ENCODE data around the gene CCDC90B. TPM values are rescaled to one million over a fixed set of nuclear protein-coding genes. Genes with fewer than 3 reads are reported as not detected.
"Not testable (repeated sequence)": the region's sequence is repeated elsewhere in the genome, so short reads cannot be mapped to it uniquely, and the experiment has no call there.

The CCDC90B gene
- total and polyA plus RNA-seq, 9 donors: 23.0 to 68.0 (median 35.9) TPM

DNA sequence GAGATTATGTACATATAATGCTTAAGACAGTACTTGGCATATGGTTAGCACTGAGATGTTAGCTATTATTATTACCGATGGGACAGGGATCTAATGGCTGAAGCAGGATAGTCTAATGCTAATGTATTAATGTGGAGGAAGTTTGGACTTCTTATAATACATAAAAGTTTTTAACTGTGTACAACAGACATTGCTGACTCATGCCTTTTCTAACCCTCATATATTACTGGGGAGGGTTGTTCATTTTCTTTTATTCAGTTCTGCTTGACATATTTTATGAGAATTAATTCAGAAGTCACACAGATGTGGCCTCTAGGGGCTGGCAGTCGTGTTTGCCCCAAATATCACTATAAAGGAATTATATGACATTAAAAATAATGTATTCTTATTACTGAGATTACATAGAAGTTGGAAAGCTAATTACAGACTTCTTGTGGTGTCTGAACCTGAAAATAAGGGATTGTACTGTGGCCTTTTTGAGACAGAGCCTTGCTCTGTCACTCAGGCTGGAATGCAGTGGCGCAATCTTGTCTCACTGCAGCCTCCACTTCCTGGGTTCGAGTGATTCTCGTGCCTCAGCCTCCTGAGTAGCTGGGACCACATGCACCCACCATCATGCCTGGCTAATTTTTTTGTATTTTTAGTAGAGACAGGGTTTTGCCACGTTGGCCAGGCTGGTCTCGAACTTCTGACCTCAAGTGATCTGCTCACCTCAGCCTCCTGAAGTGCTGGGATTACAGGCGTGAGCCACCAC, 10.1 kb downstream of the CCDC90B start:
- H3K4me3 ChIP-seq: no peak overlapping the region
- intact Hi-C loops (cut with DNase I): no loop called here
- H3K36me3 ChIP-seq: no peaks in the 10 kb centered on the region
- TF ChIP-seq CTCF (IDR thresholded peaks at IDR 0.05) (no peak), POLR2A (IDR thresholded peaks at IDR 0.05) (no peak), EP300 (IDR thresholded peaks at IDR 0.05) (no peak)
- DNase-seq: no peak
- H3K4me1 ChIP-seq (ENCODE audit: insufficient read depth): no peaks in the 10 kb centered on the region
- no peaks in the 10 kb centered on the region for H3K27me3 ChIP-seq
- no peaks in the 10 kb centered on the region for H3K9me3 ChIP-seq
- 89 to 90% (median 90%) methylated on average over 8 of the region's 8 CpGs for WGBS, 3 donors
- no peak overlapping the region for H3K27ac ChIP-seq

DNA sequence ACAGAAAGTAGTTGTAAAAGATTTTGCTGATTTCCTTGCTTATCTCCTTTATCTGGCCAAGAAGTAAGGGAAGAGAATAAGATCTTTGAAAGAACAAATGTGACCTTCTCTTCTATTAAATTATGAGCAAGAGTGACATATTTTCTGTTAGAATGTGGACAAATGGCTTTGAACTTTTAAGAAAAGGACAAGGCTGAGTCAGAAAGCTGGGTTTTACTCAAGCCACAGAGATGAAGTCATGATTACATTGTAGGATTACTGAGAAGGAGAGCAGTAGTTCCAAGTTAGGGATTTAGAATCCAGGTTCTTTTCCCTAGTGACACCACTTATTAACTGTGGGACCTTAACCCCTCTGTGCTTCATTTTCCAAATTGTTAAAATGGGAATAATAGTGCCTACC, 13.5 kb downstream of the CCDC90B start:
- Histone ChIP-seq H3K27me3 (no peaks in the 10 kb centered on the region), H3K9me3 (no peaks in the 10 kb centered on the region), H3K4me1 (ENCODE audit: insufficient read depth) (no peaks in the 10 kb centered on the region), H3K4me3 (no peak overlapping the region), H3K27ac (no peak overlapping the region), H3K36me3 (no peaks in the 10 kb centered on the region)
- TF ChIP-seq CTCF (IDR thresholded peaks at IDR 0.05): no peak
- no peak for TF ChIP-seq POLR2A (IDR thresholded peaks at IDR 0.05)
- TF ChIP-seq EP300 (IDR thresholded peaks at IDR 0.05): no peak
- DNase-seq: no peak
- intact Hi-C loops (cut with DNase I): no loop called here

DNA sequence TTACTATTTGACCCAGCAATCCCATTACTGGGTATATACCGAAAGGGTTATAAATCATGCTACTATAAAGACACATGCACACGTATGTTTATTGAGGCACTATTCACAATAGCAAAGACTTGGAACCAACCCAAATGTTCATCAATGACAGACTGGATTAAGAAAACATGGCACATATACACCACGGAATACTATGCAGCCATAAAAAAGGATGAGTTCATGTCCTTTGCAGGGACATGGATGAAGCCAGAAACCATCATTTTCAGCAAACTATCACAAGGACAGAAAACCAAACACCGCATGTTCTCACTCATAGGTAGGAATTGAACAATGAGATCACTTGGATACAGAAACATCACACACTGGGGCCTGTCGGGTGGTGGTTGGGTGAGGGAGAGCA, 14.4 kb downstream of the CCDC90B start:
- WGBS, 3 donors: 97 to 99% (median 97%) methylated on average over 5 of the region's 5 CpGs
- H3K4me3 ChIP-seq; H3K36me3 ChIP-seq; H3K9me3 ChIP-seq; DNase-seq; H3K27ac ChIP-seq; H3K4me1 ChIP-seq (ENCODE audit: insufficient read depth); H3K27me3 ChIP-seq; intact Hi-C loops (cut with DNase I): not testable (repeated sequence)

GRCh38 chr11:83269080-83269479, 17.1 kb downstream of the CCDC90B start:
- intact Hi-C loops (cut with DNase I); DNase-seq; H3K4me1 ChIP-seq (ENCODE audit: insufficient read depth); H3K4me3 ChIP-seq; H3K27ac ChIP-seq; H3K9me3 ChIP-seq; H3K36me3 ChIP-seq; H3K27me3 ChIP-seq: not testable (repeated sequence)
- 38 to 54% (median 43%) methylated on average over 2 of the region's 2 CpGs for WGBS, 3 donors

- WGBS, 3 donors: 90 to 95% (median 95%) methylated on average over 1 of the region's 1 CpG
- H3K27ac ChIP-seq: no peak overlapping the region
- no peak for TF ChIP-seq CTCF (IDR thresholded peaks at IDR 0.05)
- no peak for DNase-seq
- H3K27me3 ChIP-seq: no peaks in the 10 kb centered on the region
- no peaks in the 10 kb centered on the region for H3K36me3 ChIP-seq
- H3K9me3 ChIP-seq: no peaks in the 10 kb centered on the region
- intact Hi-C loops (cut with DNase I): no loop called here
- no peak overlapping the region for H3K4me3 ChIP-seq
- H3K4me1 ChIP-seq (ENCODE audit: insufficient read depth): no peaks in the 10 kb centered on the region
These were observed 20.8 kb downstream of the CCDC90B start for GRCh38 chr11:83265331-83265730.
